Activated T-helper 1 cell treated with Interleukin-2 at 50 U/mL for 16 hours (primary cell): Measurements from ENCODE around the gene WDR48.

ENCODE experiments used
- DNase-seq: peaks from one replicate; pipeline ENCODE4 v3.0.0-alpha.2; 2020; ENCODE audit warnings: low read depth

WDR48 gene

DNA sequence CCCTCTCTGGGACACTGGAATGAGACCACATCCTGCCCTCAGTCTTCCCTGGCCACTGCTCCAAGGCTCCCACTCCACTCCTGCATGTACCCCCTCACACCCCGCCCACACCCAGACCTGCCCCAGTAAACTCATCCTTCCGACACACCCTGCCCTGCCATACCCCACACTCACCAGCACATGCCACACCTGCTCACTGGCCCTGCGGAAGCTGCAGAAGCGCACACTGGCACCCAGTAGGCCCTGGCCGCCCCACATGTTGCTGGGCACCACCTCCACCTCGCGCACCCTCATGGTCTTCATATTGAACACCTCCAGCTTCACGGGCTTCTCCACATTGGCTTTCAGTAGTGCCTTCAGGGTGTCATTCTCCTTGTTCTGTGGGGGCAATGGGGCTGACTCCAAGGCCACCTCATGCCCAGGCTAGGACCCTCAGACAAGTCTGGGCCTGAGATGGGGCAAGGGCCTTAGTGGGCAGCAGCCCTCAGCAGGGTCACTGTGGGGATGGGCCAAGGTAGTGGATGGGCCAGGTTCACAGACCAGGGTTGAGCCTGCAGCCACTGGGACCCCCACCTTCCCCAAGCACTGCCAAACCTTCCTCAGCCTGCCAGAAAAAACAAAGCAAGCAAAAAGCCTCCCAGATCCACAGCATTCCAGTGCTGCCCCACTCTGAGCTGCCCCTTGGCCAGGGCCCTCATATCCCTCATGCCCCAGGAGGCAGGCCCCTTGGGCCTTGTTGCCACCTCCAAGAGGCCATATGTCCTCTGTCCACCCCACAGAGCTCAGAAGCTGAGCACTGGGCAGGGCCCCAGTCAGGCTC, 50.9 kb downstream of the WDR48 start:
- no peak for DNase-seq

DNA sequence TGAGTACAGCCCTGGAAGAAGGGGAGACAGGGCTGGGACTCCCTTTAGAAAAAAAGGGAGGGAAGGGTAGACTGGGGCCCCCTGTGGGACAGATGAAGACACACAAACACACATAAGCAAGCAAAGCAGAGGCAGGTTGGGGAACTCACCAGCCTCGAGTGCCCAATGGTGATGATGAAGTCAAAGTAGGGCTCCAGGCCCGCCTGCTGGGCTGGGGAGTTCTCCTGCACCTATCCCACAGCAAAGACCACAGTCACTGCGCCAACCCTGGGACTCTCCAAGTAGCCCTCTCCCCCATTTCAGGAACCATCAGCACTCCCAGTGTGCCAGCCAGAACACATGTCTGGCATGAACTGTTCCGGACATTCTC, 51.5 kb downstream of the WDR48 start:
- no peak for DNase-seq

DNA sequence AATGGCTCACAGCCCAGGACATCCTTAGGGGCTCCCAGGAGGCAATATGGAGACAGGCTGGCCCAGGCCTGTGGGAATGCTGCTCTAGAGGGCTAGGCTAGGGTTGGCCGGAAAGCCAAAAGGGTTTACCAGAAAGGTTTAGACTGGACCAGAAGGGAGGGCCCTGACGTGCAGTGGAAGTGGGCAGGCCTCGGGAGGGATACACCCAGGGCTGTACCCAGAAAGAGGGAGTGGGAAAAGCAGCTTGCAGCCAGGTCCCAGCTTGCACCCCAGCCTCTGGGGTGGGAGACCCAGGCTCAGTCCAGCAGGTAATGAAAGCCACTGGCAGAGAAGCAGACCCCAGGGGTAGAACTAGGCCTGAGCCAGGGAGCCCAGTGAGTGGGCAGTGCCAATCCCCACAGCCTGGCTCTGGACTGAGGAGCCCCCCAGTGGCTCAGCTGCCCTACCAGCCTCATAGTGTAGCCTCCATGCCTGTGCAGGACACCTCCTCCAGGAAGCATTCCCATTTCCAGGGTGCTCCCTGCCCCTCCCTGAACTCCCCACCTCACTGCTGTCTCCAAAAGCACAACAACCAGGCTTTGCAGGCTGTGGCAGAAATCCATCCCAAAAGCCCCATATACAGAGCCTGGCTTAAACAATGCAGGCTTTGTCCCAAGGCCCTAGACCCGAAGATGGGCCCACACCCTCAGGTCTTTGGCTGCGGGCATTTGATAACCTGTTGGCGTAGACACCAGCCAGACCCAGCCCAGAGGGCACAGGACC, 52.2 kb downstream of the WDR48 start:
- DNase-seq, result no peak

DNA sequence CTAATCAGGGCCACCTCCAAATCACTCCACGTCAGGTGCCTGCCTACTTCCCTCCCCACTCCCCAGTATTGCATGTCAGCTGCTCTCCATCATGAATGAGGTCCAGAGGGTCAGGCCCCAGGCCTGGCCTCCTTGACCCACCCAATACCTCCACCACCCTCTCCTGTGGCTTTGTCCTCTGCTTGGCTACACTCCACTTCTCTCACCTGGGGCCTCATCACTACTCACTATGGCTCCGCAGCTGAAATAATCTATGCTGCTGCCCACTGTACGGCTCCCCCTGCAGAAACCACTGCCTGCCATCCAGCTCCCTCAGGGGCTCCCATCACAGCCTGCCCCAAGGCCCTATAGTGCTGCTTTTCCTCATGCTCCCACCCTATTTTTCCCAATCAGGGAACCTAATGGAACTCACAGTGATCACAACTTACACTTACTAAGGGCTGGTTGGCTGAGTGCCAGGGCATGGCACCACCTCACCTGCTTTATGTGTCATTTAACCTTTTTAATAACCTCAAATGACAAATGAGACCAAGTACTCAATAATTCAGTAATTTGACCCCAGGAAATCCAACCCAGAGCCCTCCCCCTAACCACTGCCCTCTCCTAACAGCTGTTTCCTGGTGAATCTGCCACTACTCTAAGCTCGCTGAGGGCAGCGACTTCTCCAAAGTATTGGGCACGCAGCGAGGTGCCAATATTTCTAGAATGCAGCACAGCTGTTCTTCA, 53.3 kb downstream of the WDR48 start:
- no peak for DNase-seq

DNA sequence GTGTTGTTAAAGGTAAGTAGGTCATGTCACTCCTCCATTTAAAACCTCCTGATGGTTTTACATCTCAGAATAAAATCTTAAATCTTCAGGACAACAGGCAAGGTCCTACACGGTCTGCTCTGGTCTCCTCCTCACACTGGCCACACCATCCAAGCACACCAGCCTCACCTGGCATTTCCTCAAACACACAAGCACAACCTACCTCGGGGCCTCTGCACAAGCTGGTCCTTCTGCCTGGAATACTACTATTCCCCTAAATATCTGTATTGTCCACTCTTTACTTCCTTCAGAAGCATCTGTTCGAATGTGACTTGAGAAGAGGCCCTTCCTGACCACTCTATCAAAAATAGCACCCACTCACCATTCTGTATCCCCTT, 53.9 kb downstream of the WDR48 start:
- DNase-seq, result no peak

DNA sequence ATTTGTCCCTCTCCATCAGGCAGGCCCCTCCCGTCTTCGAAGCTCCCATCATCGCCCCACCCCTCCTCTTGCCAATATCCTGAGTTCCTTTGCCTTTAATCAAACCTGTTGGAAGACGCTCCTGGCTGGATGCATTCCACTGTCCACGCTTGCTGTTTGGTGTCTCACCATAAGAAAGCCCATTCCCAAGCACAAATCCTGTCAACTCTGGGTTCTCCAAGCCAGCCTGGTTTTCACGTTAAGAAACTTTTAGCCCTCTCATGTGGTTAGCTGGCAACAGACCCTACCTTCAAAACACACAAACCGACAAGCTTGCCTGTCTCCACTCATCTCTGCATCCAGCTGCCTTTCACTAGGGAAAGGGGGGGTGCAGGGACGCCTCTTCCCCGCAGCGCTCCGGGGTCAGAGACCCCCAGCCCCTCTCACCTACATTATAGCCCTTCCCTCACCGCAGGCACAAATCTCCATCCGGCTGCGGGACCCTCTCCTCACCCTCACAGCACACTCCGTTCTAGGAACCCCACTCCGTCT, 54.5 kb downstream of the WDR48 start:
- no peak for DNase-seq

DNA sequence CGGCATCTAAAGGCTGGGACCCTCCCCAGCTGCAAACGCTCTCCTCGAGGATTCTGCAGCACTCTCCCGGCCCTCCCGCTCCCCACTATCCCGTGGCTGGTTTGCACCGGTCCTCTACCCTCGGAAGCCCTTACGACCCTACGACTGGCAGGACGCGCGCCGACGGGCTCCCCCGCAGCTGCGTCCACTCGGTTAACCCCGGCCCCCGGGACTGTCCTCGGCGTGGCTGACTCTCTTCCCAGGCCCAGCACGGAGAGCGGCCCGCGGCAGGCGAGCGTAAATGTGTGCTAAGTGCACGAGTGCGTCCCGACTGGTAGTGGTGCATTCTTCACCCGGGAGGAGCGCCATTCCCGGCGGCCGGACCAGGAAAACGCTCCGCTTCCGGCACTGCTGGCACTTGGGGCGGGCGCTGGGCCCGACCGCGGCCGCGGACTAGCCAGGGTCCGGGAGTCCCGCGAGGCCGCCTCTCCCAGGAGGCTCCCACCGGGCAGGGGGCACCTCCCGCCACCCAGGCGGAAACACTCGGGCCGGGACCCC, 55.1 kb downstream of the WDR48 start:
- DNase-seq, result no peak

DNA sequence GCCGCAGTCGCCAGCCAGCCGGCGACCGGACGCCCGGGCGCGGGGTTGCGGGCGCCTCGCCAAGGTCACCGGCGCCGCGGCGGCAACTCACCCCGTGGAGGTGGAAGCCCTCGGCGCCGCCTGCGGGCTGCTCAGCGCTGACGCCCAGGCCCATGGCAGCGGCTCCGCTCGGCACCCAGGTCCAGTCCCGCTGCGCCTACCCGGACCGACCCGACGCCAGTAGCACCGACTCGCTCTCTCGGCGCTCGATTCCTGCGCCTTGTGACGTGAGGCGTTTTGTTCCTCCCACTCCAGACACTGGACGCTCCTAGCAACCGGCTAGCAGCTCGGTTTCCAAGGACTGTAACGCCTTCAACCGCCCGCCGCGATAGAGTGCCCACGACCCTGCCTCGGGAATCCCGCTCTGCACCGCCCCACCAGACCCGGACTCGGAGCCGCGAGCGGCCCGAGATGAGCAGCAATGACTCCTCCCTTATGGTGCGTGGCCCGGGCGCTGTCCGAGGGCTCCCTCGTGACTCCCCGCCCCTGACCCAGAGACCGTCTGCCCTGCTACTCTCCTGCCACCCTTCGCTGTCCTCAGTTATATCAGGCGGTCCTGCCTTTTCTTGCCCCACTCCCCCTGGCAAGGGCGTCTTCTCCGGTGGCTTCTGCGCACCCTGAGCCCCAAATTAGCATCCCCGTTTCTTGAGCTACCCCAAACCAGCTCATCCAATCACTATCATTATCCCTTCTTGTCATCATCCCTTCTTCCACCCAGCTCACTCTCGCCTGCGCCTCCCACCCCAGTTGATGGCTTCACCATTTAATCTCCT, 55.8 kb downstream of the WDR48 start, which contains the start of the genes GORASP1 and TTC21A:
Gene GORASP1, minus strand, starts transcription at position 240 of the 812 bp plus-strand sequence. Its CDS starts 86 bp downstream, at position 154.
Gene TTC21A, plus strand, starts transcription at position 293 of the 812 bp plus-strand sequence. Its CDS starts 158 bp downstream, at position 451.
- DNase-seq, result peak; percentile 49

DNA sequence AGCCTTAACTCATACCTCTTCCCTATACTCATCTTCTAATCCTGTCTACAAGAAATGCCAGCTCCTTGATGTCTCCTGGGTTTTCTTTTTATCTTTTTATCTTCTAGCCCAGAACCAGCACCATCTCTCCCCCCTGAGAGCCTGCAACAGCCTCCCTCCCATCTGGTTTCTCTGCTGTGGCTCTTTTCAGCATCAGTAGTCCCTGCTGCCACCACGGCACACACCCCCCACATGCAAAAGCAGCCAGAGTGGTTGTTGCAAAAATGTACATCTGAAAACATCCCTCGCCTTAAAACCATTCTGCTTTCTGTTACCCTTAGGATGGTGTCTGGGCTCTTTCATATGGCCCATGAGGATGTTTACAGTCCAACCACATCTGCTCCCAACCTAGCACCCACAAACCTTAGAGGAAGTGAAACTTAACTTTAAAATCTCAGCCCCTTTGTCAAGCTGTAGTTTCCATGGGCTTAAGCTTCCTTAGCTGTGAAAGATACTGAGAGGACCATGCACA, 56.4 kb downstream of the WDR48 start:
- DNase-seq, result no peak

DNA sequence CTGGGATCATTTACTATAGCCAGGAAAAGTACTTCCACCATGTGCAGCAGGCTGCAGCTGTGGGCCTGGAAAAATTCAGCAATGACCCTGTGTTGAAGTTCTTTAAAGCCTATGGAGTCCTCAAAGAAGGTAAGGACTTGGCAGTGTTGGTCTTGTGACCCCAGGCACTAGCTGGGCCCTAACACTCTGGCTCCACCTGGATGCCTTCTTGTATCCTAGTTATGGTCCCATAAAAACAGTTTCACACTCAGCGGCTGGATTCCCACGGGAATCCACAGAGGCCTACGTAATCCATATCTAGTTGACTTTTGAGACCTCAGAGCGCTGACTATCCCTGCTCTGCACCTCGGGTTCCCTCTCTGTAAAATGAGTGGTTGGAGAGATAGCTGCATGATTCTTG, 57.3 kb downstream of the WDR48 start:
- DNase-seq, result no peak

DNA sequence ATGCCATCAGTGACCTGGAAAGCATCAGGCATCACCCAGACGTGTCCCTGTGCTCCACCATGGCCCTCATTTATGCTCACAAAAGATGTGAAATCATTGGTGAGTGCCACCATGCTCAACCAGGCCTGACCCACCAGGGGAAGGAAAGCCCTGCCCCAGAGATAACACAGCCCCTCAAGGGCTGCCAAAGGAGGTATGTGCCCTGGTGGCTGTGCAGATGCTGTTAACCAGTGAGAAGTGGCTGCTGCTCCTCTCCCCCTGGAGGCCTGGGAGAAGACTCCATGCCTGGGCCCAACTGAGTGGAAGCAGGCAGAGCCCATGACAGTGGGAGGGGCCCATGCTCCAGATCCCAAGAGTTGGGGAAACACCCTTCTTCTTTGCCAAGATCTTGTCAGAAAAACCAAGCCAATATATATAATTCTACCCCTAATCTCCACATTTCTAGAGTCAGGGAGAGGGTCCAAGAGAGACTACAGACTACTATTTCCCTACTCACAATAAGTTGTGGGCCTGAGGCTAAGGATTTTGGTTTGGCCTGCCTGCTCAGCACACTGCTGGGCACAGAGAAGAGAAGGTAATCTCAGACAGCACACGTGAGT, 58.3 kb downstream of the WDR48 start:
- DNase-seq, result no peak

DNA sequence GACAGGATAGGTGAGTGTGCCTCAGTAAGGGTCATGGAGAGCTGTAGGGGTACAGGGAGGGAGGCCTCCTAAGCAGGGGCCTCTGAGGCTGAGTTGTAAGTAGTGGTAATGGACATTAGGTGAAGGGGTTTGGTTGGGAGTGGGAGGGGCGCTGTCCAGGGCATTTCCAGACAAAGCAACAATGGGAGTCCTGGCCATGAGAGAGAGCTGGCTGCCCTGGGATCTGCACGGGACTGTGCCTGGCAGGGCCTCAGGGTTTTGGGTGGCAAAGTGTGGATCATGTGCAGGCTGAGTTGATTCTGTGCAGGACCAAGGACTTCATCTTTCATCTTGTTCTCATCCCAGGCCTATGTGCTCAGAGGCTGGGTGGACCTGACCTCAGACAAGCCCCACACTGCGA, 60.3 kb downstream of the WDR48 start:
- no peak for DNase-seq

DNA sequence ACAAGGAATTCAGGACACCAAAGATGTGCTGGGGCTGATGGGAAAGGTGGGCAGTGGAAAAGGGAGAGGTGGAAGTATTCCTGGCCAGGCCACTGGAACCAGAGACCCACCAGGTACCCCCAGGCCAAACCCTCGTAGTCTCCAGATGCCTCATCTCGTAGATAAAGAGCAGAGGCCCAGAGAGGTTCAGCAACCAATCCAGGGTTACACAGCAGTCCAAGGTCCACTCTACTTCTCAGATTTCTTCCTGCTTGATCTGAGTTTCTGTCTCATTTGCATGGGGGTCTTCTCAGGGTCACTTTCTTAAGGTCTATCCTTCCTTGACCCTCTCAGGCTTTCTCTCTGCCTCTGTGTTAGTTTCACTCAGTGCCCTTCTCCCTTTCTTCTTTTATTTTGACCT, 60.7 kb downstream of the WDR48 start:
- no peak for DNase-seq

DNA sequence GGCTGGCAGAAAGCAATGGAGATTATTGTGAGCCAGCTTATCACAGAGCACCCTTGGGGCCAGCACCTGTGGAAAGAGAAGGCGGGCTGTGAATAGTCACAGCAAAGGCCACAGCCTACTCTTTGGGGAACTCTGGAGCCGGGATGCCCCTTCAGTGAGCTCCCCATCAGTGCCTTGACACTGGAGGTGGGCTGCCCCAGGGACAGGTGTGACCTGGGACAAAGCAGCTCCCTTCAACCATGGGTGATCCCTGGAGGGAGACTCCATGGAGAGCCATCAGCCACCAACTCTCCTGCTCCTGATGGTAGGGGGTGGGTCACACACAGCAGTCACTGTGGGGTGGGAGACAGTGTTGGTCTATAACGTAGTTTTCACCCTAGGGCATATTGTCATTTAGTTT, 61.5 kb downstream of the WDR48 start:
- no peak for DNase-seq

DNA sequence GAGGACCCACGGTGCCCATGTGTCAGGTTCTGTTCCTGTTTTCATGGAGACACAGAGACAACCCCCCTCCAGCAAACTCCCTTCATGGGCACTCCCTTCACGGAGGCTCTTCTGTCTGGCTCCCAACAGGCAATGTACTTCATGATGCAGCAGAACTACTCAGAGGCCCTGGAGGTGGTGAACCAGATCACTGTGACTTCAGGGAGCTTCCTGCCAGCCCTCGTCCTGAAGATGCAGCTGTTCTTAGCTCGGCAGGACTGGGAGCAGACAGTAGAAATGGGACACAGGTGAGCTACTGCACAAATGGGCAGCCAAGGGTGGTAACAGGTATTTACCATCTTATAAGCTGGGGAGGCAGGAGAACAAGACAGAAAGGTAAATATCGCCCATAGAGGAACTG, 62.6 kb downstream of the WDR48 start:
- no peak for DNase-seq

DNA sequence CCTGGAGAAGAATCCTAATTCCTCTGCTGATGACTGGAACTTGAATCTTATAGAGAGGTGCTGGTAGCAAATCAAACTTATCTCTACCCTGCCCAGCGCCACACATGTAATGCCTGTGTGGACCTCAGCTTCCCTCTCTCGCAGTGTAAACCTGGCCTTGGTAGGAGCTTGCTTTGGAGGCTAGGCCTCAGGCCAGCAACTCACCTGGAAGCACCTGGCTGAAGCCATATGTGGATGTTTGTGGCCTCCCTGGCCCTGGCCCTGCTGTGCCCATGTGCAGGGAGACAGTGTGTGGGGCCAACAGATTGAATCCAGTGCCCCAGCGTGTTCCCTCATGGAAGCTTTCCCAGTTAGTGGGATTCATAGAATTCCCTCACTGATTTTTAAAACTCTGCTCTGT, 64.1 kb downstream of the WDR48 start:
- DNase-seq, result no peak

DNA sequence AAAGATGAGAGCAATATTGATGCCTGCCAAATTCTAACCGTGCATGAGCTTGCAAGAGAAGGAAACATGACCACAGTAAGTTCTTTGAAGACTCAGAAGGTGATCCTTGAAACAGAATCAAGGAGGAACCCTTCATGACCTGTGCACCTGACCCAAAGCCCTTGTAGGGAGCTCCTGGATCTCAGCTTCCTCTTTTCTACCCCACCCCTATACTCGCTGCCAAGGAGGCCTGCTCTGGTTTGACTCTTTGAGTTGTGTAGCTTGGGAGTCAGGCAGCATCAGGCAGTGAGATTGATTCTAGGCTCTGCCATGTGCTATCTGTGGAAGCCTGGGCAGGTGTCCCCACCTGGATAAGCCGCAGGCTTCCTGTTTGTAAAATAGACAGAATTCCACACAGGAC, 66.3 kb downstream of the WDR48 start:
- no peak for DNase-seq

DNA sequence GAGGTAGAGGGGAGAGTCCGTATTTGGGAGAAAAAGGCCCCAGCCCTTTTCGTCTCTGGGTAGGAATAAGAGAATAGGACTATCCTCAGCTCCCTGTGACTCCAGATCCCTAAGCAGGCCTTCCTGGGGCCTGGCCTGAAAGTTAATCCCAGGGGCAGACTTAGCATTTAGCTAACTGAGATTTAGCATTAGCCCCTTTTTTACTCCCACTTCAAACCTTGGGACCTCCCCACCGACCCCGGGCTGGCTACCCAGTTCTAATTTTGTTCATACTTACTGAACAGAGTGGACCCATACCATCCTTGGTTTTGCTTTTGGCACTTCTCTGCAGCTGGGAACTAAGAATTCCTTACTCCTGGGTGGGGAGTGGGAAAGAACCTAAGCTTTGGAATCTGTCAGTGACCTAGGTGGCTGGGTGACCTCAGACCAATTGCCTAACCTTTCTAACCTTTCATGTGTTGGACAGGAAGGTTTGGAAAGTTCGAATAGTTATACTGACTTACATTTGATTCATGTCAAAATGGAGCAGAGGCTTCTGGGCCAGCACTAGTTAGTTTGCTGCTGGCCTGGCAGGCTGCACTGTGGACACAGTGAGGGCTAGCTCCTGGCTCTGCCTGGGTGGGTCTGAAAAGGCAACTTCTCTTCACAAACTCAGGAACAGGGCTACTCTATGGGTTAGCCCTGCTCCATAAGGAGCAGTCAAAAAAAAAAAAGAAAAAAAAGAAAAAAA, 67.3 kb downstream of the WDR48 start:
- DNase-seq, result no peak

DNA sequence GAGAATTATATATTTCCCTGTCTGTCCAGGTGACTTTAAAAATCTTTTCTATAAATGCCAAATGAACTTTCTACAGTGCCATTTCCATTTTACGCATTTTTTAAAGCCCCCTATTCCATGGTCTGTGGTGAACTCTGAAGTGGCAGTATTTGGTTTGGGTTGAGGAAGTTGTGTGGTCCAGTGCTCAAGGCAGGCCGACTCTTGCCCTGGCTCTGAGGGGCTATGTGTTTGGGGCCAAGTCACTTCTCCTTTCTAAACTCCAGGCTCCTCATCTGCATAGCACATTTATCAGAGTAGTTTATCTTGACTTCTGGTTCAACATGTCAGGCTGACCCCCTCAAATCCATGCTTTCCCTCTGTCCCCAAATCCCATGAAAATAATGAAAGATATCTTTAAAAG, 69.8 kb downstream of the WDR48 start:
- DNase-seq, result no peak

DNA sequence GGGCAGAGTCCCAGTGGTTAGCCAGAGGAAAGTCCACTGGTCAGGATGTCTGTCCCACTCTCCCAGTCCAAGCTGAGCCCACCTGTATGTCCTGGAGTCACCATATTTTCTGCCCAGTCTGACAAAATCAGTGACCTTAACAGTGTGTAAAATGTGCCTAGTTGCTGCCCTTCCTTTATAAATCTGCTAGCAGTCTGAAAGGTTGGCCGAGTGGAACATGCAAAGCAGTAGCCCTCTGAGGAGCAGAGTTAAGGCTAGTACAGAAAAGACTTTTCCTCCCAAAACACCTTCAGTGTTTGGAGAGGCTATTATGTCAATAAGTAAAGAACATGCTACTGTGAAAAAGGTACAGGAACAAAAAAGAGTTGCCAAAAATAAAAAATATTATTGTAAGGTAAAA, 71.0 kb downstream of the WDR48 start:
- no peak for DNase-seq
